Muscle layer of colon (tissue), 2 donors: ENCODE results near the gene KMT2E.
"Not testable (repeated sequence)": the region's sequence is repeated elsewhere in the genome, so short reads cannot be mapped to it uniquely, and the experiment has no call there.

Source experiments
- H3K27ac ChIP-seq: one replicate; pipeline ENCODE4 v1.7.0; 2013; ENCODE audit warnings: low read depth, mild to moderate bottlenecking, low read length, moderate library complexity
- H3K27me3 ChIP-seq, 2 donors: one replicate each; pipeline ENCODE4 v1.7.0; 2013; ENCODE audit warnings: low read length in 2 of 2, mild to moderate bottlenecking in 2 of 2; ENCODE audit not compliant: insufficient read depth in 2 of 2, control insufficient read depth in 1 of 2
- H3K36me3 ChIP-seq: one replicate; pipeline ENCODE4 v1.7.0; 2013; ENCODE audit warnings: mild to moderate bottlenecking, low read length; ENCODE audit not compliant: insufficient read depth
- H3K4me1 ChIP-seq: one replicate; pipeline ENCODE4 v1.7.0; 2013; ENCODE audit warnings: mild to moderate bottlenecking, low read length; ENCODE audit not compliant: insufficient read depth
- H3K4me3 ChIP-seq, 2 donors: one replicate each; pipeline ENCODE4 v1.7.0; 2013; ENCODE audit warnings: low read length in 2 of 2, low read depth in 1 of 2, mild to moderate bottlenecking in 1 of 2, moderate library complexity in 1 of 2
- H3K9ac ChIP-seq: one replicate; pipeline ENCODE4 v1.7.0; 2013; ENCODE audit warnings: low read length
- H3K9me3 ChIP-seq: one replicate; pipeline ENCODE4 v1.7.0; 2013; ENCODE audit warnings: mild to moderate bottlenecking, low read length
- donor health status: abdominal sarcoma.
- donor health status: Adenocarcinoma of cecum.

Gene KMT2E

DNA sequence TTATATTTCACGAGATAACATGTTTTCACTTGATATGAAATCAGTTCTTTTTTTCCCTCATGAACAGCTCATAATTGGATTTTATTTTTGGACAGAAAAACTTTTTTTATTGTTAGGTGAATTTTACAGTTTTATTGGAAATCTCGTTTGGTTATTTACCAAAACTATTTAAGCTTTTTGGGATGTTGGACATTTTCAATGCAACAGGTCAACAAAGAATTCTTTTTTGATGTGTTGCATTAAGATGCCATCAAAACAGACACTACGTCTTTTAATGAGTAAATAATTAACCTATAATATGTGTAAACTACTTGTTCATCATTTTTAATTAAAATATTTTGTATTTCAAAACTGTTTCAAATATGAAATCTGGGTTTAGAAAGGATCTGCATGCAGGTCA is 5.3 kb downstream of the KMT2E start:
- no peak overlapping the region for H3K9ac ChIP-seq
- H3K9me3 ChIP-seq = no peaks in the 10 kb centered on the region
- no peak overlapping the region for H3K4me3 ChIP-seq
- no peaks in the 10 kb centered on the region for H3K36me3 ChIP-seq
- peaks cover 55% of the 10 kb centered on the region for H3K4me1 ChIP-seq
- H3K27ac ChIP-seq = no peak overlapping the region
- no peaks in the 10 kb centered on the region for H3K27me3 ChIP-seq

DNA sequence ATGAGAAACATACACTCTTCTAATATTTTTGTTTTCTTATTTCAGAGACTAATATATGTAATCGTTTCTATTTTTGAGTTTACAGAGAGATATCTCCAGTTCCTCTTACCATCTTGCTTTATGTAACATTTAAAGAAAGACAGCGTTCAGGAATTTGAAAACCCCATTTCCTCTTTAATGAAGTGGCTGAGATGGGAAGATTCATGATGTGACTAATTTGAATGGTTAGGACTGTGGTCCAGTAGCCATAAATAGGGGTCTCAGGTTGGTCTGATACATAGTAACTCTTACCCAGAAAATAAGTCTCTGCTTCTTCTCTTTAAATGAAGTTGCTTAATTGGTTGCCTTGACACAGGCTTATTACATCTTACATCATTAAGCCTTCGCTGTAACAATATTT is 6.9 kb downstream of the KMT2E start:
- Histone ChIP-seq H3K4me3 (no peak overlapping the region), H3K9ac (no peak overlapping the region), H3K27ac (no peak overlapping the region), H3K4me1 (peaks cover 69% of the 10 kb centered on the region), H3K9me3 (no peaks in the 10 kb centered on the region), H3K27me3 (no peaks in the 10 kb centered on the region), H3K36me3 (no peaks in the 10 kb centered on the region)

DNA sequence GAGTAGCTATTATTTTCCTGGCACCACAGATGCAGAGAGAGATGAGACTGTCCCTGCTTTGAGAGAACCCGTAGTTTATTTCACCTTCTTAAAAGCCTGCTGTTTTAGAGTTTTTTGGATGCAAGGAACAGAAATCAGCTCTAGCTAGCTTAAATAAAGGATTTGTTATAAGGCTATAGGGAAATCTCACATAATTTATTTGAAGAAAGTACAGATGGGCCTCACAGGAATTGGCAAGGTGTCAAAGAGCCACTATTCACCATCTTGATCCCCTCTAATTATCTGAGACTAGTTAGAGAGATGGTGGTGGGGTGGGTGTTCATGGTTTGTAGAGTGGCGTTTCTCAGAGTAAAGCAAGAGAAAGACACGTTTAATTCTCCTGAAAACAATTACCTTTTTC is 7.3 kb downstream of the KMT2E start:
- Histone ChIP-seq H3K4me1 (peaks cover 74% of the 10 kb centered on the region), H3K9me3 (no peaks in the 10 kb centered on the region), H3K27me3 (no peaks in the 10 kb centered on the region), H3K36me3 (no peaks in the 10 kb centered on the region), H3K4me3 (no peak overlapping the region), H3K27ac (no peak overlapping the region), H3K9ac (no peak overlapping the region)

DNA sequence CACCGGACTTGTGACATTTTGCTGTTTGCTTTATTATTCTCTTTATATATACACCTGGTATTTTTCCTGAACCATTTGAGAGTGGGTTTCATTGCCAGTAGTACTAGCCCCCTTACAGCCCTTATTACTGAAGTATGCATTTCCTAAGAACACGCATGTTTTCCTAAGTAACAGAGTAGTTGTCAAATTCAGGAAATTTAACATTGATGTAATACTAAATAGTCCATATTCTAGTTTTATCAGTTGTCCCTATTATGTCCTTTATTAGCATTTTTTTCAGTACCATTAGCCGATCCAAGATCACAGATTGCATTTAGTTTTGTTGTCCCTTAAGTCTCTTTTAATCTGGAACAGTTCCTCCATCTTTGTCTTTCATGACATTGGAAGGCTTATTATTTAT is 8.0 kb downstream of the KMT2E start:
- Histone ChIP-seq H3K4me3 (no peak overlapping the region), H3K27me3 (no peaks in the 10 kb centered on the region), H3K9ac (no peak overlapping the region), H3K4me1 (peaks cover 74% of the 10 kb centered on the region), H3K36me3 (no peaks in the 10 kb centered on the region), H3K27ac (no peak overlapping the region), H3K9me3 (no peaks in the 10 kb centered on the region)

DNA sequence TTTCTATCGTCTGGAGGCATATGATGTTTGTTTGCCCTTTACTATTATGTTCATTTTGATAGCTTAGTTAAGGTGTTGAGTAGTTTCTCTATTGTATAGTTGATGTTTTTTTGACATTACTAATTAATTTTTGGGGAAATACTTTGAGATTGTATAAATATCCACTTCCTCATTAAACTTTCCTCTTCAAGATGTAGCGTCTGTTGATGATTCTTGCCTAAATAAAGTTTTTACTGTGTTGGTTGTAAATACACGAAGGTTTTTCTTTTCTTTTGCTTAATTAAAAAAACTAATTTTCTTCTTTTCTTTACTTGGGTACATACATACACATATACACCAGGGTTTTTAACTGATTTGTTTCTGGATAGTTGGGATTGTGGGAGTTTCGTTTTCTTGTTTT is 8.5 kb downstream of the KMT2E start:
- Histone ChIP-seq H3K36me3 (no peaks in the 10 kb centered on the region), H3K4me3 (no peak overlapping the region), H3K9me3 (no peaks in the 10 kb centered on the region), H3K4me1 (peaks cover 73% of the 10 kb centered on the region), H3K27me3 (no peaks in the 10 kb centered on the region), H3K9ac (no peak overlapping the region), H3K27ac (no peak overlapping the region)

DNA sequence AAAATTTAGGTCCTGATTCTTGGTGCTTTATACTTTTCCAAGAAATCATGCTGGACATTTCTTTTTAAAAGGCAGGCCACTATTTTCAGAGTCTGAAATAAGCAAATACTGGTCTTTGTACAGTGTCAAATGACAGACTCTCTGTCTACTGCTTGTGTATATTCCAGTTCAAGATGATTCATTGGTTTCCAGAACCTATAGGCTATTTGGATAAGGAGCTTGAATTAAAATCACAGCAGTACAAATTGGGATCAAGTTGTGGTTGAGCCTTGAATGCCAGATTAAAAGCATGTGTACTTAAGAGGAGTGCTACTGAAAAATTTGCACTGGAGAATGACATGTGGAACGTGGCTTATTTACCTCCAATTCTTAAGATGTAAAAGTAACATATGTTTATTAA is 10.7 kb downstream of the KMT2E start:
- H3K27ac ChIP-seq = no peak overlapping the region
- no peaks in the 10 kb centered on the region for H3K9me3 ChIP-seq
- H3K27me3 ChIP-seq = no peaks in the 10 kb centered on the region
- no peaks in the 10 kb centered on the region for H3K36me3 ChIP-seq
- no peak overlapping the region for H3K4me3 ChIP-seq
- H3K9ac ChIP-seq = no peak overlapping the region
- peaks cover 76% of the 10 kb centered on the region for H3K4me1 ChIP-seq

- H3K27ac ChIP-seq = no peak overlapping the region
- H3K4me3 ChIP-seq = no peak overlapping the region
- peaks cover 73% of the 10 kb centered on the region for H3K4me1 ChIP-seq
These were observed 12.7 kb downstream of the KMT2E start for GRCh38 chr7:105026750-105027149.

GRCh38 chr7:105027176-105027853 is 13.3 kb downstream of the KMT2E start:
- no peak overlapping the region for H3K4me3 ChIP-seq
- H3K27me3 ChIP-seq = no peaks in the 10 kb centered on the region
- peaks cover 67% of the 10 kb centered on the region for H3K4me1 ChIP-seq
- no peak overlapping the region for H3K9ac ChIP-seq
- H3K36me3 ChIP-seq = no peaks in the 10 kb centered on the region
- no peak overlapping the region for H3K27ac ChIP-seq
- no peaks in the 10 kb centered on the region for H3K9me3 ChIP-seq

More at GRCh38 chr7:105026750-105027149, 12.7 kb downstream of the KMT2E start:
- Histone ChIP-seq H3K9ac (no peak overlapping the region), H3K36me3 (no peaks in the 10 kb centered on the region), H3K9me3 (no peaks in the 10 kb centered on the region), H3K27me3 (no peaks in the 10 kb centered on the region)

GRCh38 chr7:105028004-105028403 is 14.0 kb downstream of the KMT2E start:
- H3K4me1 ChIP-seq = peaks cover 61% of the 10 kb centered on the region
- H3K27ac ChIP-seq = no peak overlapping the region
- no peak overlapping the region for H3K9ac ChIP-seq
- H3K9me3 ChIP-seq = no peaks in the 10 kb centered on the region
- no peaks in the 10 kb centered on the region for H3K36me3 ChIP-seq
- H3K27me3 ChIP-seq = no peaks in the 10 kb centered on the region
- no peak overlapping the region for H3K4me3 ChIP-seq

DNA sequence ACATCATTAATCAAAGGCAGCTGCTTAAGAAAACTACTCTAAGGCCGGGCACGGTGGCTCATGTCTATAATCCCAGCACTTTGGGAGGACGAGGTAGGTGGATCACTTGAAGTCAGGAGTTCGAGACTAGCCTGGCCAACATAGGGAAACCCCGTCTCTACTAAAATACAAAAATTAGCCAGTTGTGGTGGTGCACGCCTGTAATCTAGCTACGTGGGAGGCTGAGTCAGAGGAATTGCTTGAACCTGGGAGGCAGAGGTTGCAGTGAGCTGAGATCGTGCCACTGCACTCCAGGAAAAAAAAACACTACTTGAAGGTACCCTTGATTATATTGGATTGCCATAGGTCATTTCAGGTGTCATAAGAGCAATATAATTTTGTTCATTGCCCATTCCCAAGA is 14.9 kb downstream of the KMT2E start:
- not testable (repeated sequence) for H3K4me3 ChIP-seq, H3K36me3 ChIP-seq, H3K27ac ChIP-seq, H3K9ac ChIP-seq, H3K9me3 ChIP-seq, H3K27me3 ChIP-seq
- peaks cover 59% of the 10 kb centered on the region for H3K4me1 ChIP-seq

- Histone ChIP-seq H3K36me3 (no peaks in the 10 kb centered on the region), H3K9ac (no peak overlapping the region), H3K4me1 (peaks cover 52% of the 10 kb centered on the region), H3K27ac (no peak overlapping the region), H3K9me3 (no peaks in the 10 kb centered on the region), H3K4me3 (no peak overlapping the region), H3K27me3 (no peaks in the 10 kb centered on the region)
These were observed 16.4 kb downstream of the KMT2E start for GRCh38 chr7:105030447-105030846.

GRCh38 chr7:105032553-105033214 is 18.7 kb downstream of the KMT2E start:
- Histone ChIP-seq H3K9me3 (no peaks in the 10 kb centered on the region), H3K9ac (no peak overlapping the region), H3K27ac (no peak overlapping the region), H3K27me3 (no peaks in the 10 kb centered on the region), H3K4me1 (peaks cover 39% of the 10 kb centered on the region), H3K4me3 (no peak overlapping the region), H3K36me3 (no peaks in the 10 kb centered on the region)
